Sigmoid colon (tissue), 4 donors: Measurements from ENCODE around the gene LGSN.

Experiments
- EP300 ChIP-seq, 4 donors: sonication (generic); formaldehyde crosslinking; IDR thresholded peaks; one replicate each; pipeline ENCODE4 v1.6.1; 2017; ENCODE audit warnings: antibody characterized with exemption in 4 of 4
- POLR2A ChIP-seq, 2 donors: fragments of 450-650 bp; IDR thresholded peaks; one replicate each; pipeline ENCODE4 v1.6.1; 2016; ENCODE audit warnings: antibody characterized with exemption in 2 of 2, mild to moderate bottlenecking in 2 of 2, moderate library complexity in 2 of 2

- TF ChIP-seq POLR2A (IDR thresholded peaks at IDR 0.05) (no peak), EP300 (IDR thresholded peaks at IDR 0.05) (no peak)
Measured at GRCh38 chr6:63340351-63340750, 20.6 kb upstream of the LGSN start.
